Psoas muscle (tissue), 8 donors: ENCODE results near the gene SOX18. TPM values are rescaled to one million over a fixed set of nuclear protein-coding genes. Genes with fewer than 3 reads are reported as not detected.

Source experiments
- ATAC-seq, 4 donors: fragments of 200-7000 bp; cut with Tn5 transposase; one replicate each; pipeline ENCODE4 v1.9.1; 2020; ENCODE audit warnings: moderate library complexity in 3 of 4, mild to moderate bottlenecking in 2 of 4
- DNase-seq, 2 donors: peaks; one replicate each; pipeline ENCODE4 v3.0.0-alpha.2; 2020
- H3K27ac ChIP-seq: fragments of 200-600 bp; one replicate; pipeline ENCODE4 v1.8.0; 2022
- H3K27me3 ChIP-seq, 3 donors: fragments of 200-600 bp in 1 of 3; one replicate each; pipeline versions ENCODE4 v1.6.1 to v1.8.0; 2013 to 2022; ENCODE audit warnings: low read length in 2 of 3, mild to moderate bottlenecking in 2 of 3, moderate library complexity in 1 of 3; ENCODE audit not compliant: insufficient read depth in 3 of 3
- H3K36me3 ChIP-seq, 2 donors: fragments of 200-600 bp in 1 of 2; one replicate each; pipeline versions ENCODE4 v1.6.1 to v1.8.0; 2013 to 2022; ENCODE audit warnings: low read depth in 1 of 2, mild to moderate bottlenecking in 1 of 2, moderate library complexity in 1 of 2; ENCODE audit not compliant: insufficient read depth in 1 of 2
- H3K4me1 ChIP-seq: fragments of 200-600 bp; one replicate; pipeline ENCODE4 v1.8.0; 2022
- H3K4me3 ChIP-seq: fragments of 200-600 bp; one replicate; pipeline ENCODE4 v1.8.0; 2022; ENCODE audit warnings: mild to moderate bottlenecking
- H3K9me3 ChIP-seq: fragments of 200-600 bp; one replicate; pipeline ENCODE4 v1.8.0; 2022
- WGBS, 3 donors: extraction: QIAGEN DNeasy Blood & Tissue Kit; methylation state at CpG; one replicate each; pipeline versions ENCODE4 v1.1.6 to v1.1.7; 2013; 5-methylcytosine and 5-hydroxymethylcytosine counted together
- intact Hi-C, 2 donors: fragments of 100-400 bp; cut with DNase I; formaldehyde crosslinking; loops; one replicate each; pipeline versions ENCODE4 v1.11.0 to v1.14.2; 2022
- polyA plus RNA-seq, 3 donors: library from polyadenylated mRNA; stranded (reverse); fragments of 200-250 nt; gene quantifications; one replicate each; pipeline ENCODE4 v1.2.3, GENCODE V29; 2013
- total RNA-seq, 4 donors: library from RNA; stranded (reverse); fragmentation: NEBNext Ultra II Directional in 2 of 4; extraction: Animal tissue kit (Norgen Biotek cat#: 25700) in 2 of 4; gene quantifications; one replicate each; pipeline versions ENCODE4 v1.2.1 to v1.2.4, GENCODE V29; 2021 to 2023
- TF ChIP-seq, protein P1 (sequence below): fragments of 200-600 bp; IDR thresholded peaks from one replicate; pipeline ENCODE4 v1.8.0; 2022; ENCODE audit warnings: antibody characterized with exemption
- donor health status: healthy with polysubstance abuse.
- donor health status: DM: no; HTN: no; CAD: no; lungs with moderate emphysema.
- donor health status: Bipolar disorder and iron deficiency.
- donor health status: healthy.
- donor health status: DM: yes; HTN: yes; CAD: no.
- donor health status: DM: no; HTN: no; CAD: no.
- donor health status: DM: no; HTN: no; CAD: no.
- donor health status: DM: yes; HTN: yes; CAD: no.

The SOX18 gene
- total and polyA plus RNA-seq, 7 donors, result 4.2 to 50.8 (median 15.4) TPM

DNA sequence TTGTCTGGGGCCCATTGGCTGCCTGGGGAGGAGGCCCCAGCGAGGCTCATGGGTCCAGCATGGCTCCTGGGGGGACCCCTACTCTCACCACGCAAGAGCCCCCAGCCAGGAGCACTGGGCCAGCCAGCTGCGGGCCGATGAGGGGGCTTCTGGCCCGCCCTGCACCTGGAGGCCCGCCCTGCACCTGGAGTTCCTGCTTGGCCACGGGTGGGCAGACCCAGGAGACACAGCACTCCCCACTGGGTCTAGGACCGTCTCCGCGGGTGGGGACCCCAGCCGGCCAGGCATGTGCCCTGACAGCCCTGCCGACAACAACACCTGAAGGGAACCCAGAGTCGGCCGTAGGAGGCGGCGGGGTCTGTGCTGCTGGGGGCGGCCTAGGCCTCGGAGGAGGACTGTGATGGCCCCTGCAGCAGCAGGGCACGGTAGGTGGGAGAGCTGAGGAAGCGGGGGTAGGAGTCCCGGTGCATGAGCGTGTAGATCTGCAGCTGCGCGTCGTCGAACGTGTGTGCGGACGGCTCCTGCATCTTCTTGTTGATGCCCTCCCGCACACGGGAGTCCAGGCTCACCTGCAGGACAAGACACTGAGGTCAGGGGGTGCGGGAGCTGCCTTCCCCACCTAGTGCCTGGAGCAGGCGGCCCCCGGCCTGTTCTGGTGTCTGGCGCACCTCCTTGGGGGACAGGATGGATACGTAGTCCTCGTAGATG lies 24.2 kb upstream of the SOX18 start:
- TF ChIP-seq, protein P1, sequence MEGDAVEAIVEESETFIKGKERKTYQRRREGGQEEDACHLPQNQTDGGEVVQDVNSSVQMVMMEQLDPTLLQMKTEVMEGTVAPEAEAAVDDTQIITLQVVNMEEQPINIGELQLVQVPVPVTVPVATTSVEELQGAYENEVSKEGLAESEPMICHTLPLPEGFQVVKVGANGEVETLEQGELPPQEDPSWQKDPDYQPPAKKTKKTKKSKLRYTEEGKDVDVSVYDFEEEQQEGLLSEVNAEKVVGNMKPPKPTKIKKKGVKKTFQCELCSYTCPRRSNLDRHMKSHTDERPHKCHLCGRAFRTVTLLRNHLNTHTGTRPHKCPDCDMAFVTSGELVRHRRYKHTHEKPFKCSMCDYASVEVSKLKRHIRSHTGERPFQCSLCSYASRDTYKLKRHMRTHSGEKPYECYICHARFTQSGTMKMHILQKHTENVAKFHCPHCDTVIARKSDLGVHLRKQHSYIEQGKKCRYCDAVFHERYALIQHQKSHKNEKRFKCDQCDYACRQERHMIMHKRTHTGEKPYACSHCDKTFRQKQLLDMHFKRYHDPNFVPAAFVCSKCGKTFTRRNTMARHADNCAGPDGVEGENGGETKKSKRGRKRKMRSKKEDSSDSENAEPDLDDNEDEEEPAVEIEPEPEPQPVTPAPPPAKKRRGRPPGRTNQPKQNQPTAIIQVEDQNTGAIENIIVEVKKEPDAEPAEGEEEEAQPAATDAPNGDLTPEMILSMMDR, result no peak
- Histone ChIP-seq H3K4me1 (peaks cover 2% of the 10 kb centered on the region), H3K27me3 (no peaks in the 10 kb centered on the region), H3K4me3 (no peak overlapping the region), H3K9me3 (no peaks in the 10 kb centered on the region), H3K36me3 (peaks cover 0 to 10% of the 10 kb centered on the region in 2 donors), H3K27ac (no peak overlapping the region)
- WGBS, 3 donors, result 88 to 93% (median 89%) methylated on average over 32 to 37 of the region's 37 CpGs
- no peak for ATAC-seq
- intact Hi-C loops, result no loop called here
- no peak for DNase-seq

DNA sequence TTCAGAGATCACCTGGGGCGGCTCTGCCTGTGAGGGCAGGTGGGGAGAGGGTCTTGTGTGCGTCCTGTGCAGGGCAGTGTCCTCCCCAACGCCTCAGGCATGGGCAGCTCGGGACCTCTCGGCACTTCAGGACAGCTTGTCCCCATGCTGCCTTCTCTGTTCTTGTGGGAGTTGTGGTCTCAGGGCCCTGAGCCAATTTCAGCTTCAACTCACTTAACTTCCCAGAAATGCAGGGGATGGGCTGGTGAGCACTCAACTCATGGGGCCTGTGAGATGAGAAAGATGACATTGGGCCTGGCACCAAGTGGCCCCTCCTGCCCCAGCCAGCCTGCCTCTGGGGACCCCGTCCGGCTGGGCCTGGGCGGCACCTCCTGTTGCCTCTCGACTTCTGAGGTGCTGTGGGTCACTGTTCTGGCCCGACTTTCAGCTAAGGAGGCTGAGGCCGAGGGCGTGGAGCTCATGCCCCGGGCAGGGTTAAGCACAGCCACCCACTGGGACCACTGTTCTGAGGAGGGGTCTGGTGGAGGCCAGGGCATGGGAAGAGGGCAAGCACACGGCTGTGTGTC lies 23.1 kb upstream of the SOX18 start:
- no peaks in the 10 kb centered on the region for H3K27me3 ChIP-seq
- H3K4me3 ChIP-seq, result no peak overlapping the region
- DNase-seq, result no peak
- WGBS, 3 donors, result 83 to 86% (median 83%) methylated on average over 14 of the region's 14 CpGs
- intact Hi-C loops, result no loop called here
- H3K4me1 ChIP-seq, result no peaks in the 10 kb centered on the region
- no peak overlapping the region for H3K27ac ChIP-seq
- TF ChIP-seq, protein P1, result no peak
- H3K9me3 ChIP-seq, result no peaks in the 10 kb centered on the region
- ATAC-seq, result no peak
- H3K36me3 ChIP-seq, result peaks cover 0 to 10% of the 10 kb centered on the region in 2 donors

DNA sequence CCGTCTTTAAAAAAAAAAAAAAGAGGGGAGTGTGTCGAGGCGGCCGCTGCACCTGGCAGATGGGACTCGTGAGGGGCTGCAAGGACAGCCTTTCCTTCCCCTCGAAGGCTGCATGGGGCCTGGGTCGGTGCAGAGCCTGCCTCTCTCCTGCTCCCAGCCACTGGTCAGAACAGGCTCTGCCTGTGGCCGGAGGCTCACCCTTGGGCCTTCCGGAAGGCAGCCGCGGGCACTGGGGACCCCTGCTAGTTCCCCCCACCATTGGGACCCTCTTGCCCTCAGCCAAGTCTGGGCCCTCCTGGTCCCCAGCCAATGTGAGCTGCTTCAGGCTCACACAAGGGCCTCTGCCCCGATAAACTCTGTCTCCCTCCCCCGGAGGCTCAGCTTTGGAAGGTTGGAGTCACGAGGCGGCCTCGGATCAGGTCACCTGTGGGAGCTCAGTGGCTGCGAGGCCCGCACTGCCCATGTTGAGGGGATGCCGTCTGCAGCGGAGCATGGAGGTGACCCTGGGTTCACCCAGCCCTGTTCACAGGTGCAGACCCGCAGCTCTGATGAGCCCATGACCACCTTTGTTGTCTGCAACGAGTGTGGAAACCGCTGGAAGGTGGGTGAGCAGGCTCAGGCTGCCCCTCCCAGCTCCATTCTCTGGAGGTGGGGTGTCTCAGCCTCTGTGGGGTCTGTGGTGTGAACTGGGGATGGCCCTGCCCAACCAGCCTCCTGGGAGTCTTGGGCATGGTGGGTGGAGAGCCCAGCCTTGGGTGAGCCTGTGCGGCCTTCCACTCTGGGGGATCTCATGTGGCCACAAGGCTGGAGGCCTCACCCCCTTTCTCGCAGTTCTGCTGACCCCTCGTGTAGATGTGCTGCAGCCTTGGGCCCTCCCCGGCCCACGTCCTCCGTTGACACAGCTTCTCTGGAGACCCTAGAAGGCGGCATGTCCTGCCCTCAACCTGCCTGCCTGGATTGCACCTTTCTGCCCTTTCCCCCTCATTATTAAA lies 22.2 kb upstream of the SOX18 start:
- 88 to 90% (median 89%) methylated on average over 28 to 30 of the region's 30 CpGs for WGBS, 3 donors
- DNase-seq, result no peak

DNA sequence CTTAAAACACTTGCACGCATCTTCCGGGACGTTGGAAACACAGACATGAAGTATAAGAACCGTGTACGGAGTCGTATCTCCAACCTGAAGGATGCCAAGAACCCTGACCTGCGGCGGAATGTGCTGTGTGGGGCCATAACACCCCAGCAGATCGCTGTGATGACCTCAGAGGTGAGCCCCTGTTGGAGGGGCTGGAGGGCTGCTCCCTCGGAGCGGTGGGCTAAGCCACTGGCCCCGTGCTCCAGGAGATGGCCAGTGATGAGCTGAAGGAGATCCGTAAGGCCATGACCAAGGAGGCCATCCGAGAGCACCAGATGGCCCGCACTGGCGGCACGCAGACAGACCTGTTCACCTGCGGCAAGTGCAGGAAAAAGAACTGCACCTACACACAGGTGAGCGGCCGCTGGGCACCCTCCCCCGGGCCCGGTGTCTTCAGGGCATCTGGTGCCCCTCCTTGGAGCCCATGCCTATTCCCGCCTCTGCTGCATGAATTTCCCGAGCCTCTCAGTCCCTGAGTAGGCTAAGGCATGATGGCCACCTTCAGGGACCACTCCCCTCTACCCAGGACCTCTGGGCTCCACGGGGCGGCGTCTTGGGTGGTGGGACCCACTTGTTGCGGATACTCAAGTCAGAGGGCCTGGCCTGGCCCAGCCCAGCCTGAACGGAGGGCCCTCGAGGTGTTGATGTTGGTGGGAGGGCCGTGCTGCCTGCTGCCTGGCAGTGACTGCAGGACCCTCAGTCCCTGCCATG lies 21.0 kb upstream of the SOX18 start:
- DNase-seq, result no peak
- intact Hi-C loops, result no loop called here
- Histone ChIP-seq H3K27ac (no peak overlapping the region), H3K9me3 (no peaks in the 10 kb centered on the region), H3K36me3 (peaks cover 0 to 10% of the 10 kb centered on the region in 2 donors), H3K4me1 (no peaks in the 10 kb centered on the region), H3K27me3 (no peaks in the 10 kb centered on the region), H3K4me3 (no peak overlapping the region)
- TF ChIP-seq, protein P1, result no peak
- WGBS, 3 donors, result 92 to 95% (median 93%) methylated on average over 31 of the region's 31 CpGs
- ATAC-seq, result no peak

More for the DNA sequence above, 22.2 kb upstream of the SOX18 start:
- intact Hi-C loops, result no loop called here
- TF ChIP-seq, protein P1, result no peak
- no peaks in the 10 kb centered on the region for H3K27me3 ChIP-seq
- no peak overlapping the region for H3K4me3 ChIP-seq
- H3K9me3 ChIP-seq, result no peaks in the 10 kb centered on the region
- ATAC-seq, result no peak
- no peaks in the 10 kb centered on the region for H3K4me1 ChIP-seq
- H3K36me3 ChIP-seq, result peaks cover 0 to 10% of the 10 kb centered on the region in 2 donors
- no peak overlapping the region for H3K27ac ChIP-seq
